BE2C (cell line): ENCODE results near the gene EIF5AL1.

Experiments used
- DNase-seq: peaks from one replicate; pipeline ENCODE4 v3.0.0-alpha.2; 2020
- H3K27me3 ChIP-seq: fragments of 250-450 bp; sonication (Bioruptor Pico); 2 replicates; pipeline ENCODE4 v1.5.1; 2020; ENCODE audit warnings: mild to moderate bottlenecking
- H3K36me3 ChIP-seq: fragments of 250-450 bp; sonication (Bioruptor Pico); 2 replicates; pipeline ENCODE4 v1.5.1; 2020; ENCODE audit warnings: mild to moderate bottlenecking
- H3K4me1 ChIP-seq: fragments of 250-450 bp; sonication (Bioruptor Pico); 2 replicates; pipeline ENCODE4 v1.5.1; 2020
- H3K4me3 ChIP-seq: 2 replicates; pipeline ENCODE4 v1.5.1; 2011; ENCODE audit warnings: low read depth, low read length
- H3K9me3 ChIP-seq: fragments of 250-450 bp; sonication (Bioruptor Pico); 2 replicates; pipeline ENCODE4 v1.5.1; 2020
- CTCF ChIP-seq: IDR thresholded peaks from 2 replicates; pipeline ENCODE4 v1.5.1; 2012; ENCODE audit warnings: mild to moderate bottlenecking, low read depth, low read length

Gene EIF5AL1

GRCh38 chr10:79471776-79472175, 40.6 kb upstream of the EIF5AL1 start:
- H3K27me3 ChIP-seq: no peaks in the 10 kb centered on the region

GRCh38 chr10:79472449-79472848, 39.9 kb upstream of the EIF5AL1 start:
- no peak for TF ChIP-seq CTCF
- Histone ChIP-seq H3K4me3 (no peak overlapping the region), H3K9me3 (no peaks in the 10 kb centered on the region), H3K27me3 (no peaks in the 10 kb centered on the region), H3K4me1 (no peaks in the 10 kb centered on the region), H3K36me3 (no peaks in the 10 kb centered on the region)
- DNase-seq: no peak

More at GRCh38 chr10:79471776-79472175, 40.6 kb upstream of the EIF5AL1 start:
- Histone ChIP-seq H3K4me1 (no peaks in the 10 kb centered on the region), H3K9me3 (no peaks in the 10 kb centered on the region), H3K36me3 (no peaks in the 10 kb centered on the region), H3K4me3 (no peak overlapping the region)
- no peak for DNase-seq
- no peak for TF ChIP-seq CTCF

- no peak for TF ChIP-seq CTCF
Measured at GRCh38 chr10:79472951-79473350, 39.4 kb upstream of the EIF5AL1 start.

GRCh38 chr10:79473496-79474095, 38.7 kb upstream of the EIF5AL1 start:
- Histone ChIP-seq H3K9me3 (no peaks in the 10 kb centered on the region), H3K4me1 (no peaks in the 10 kb centered on the region), H3K36me3 (no peaks in the 10 kb centered on the region), H3K4me3 (no peak overlapping the region), H3K27me3 (no peaks in the 10 kb centered on the region)
- no peak for TF ChIP-seq CTCF
- DNase-seq: no peak

More at GRCh38 chr10:79472951-79473350, 39.4 kb upstream of the EIF5AL1 start:
- Histone ChIP-seq H3K9me3 (no peaks in the 10 kb centered on the region), H3K4me3 (no peak overlapping the region), H3K27me3 (no peaks in the 10 kb centered on the region), H3K36me3 (no peaks in the 10 kb centered on the region), H3K4me1 (no peaks in the 10 kb centered on the region)
- no peak for DNase-seq

GRCh38 chr10:79475119-79475653, 37.1 kb upstream of the EIF5AL1 start:
- TF ChIP-seq CTCF: no peak
- H3K4me1 ChIP-seq: no peaks in the 10 kb centered on the region
- no peaks in the 10 kb centered on the region for H3K9me3 ChIP-seq
- H3K36me3 ChIP-seq: no peaks in the 10 kb centered on the region
- H3K4me3 ChIP-seq: no peak overlapping the region
- H3K27me3 ChIP-seq: no peaks in the 10 kb centered on the region
- no peak for DNase-seq

GRCh38 chr10:79475877-79476276, 36.5 kb upstream of the EIF5AL1 start:
- DNase-seq: no peak
- TF ChIP-seq CTCF: no peak
- H3K4me1 ChIP-seq: no peaks in the 10 kb centered on the region
- H3K4me3 ChIP-seq: no peak overlapping the region
- H3K27me3 ChIP-seq: no peaks in the 10 kb centered on the region
- no peaks in the 10 kb centered on the region for H3K36me3 ChIP-seq
- H3K9me3 ChIP-seq: no peaks in the 10 kb centered on the region
